IPS-18a (cell line): ENCODE results near the gene NRCAM.
"Not testable (repeated sequence)": the region's sequence is repeated elsewhere in the genome, so short reads cannot be mapped to it uniquely, and the experiment has no call there.

Experiments used
- H3K27ac ChIP-seq: one replicate; pipeline ENCODE4 v1.5.1; 2013; ENCODE audit warnings: low read length
- H3K27me3 ChIP-seq: one replicate; pipeline ENCODE4 v1.6.1; 2013; ENCODE audit warnings: mild to moderate bottlenecking, low read length; ENCODE audit not compliant: control insufficient read depth, insufficient read depth
- H3K36me3 ChIP-seq: one replicate; pipeline ENCODE4 v1.6.1; 2013; ENCODE audit warnings: low read depth, low read length; ENCODE audit not compliant: control insufficient read depth
- H3K4me1 ChIP-seq: one replicate; pipeline ENCODE4 v1.6.1; 2013; ENCODE audit warnings: low read depth, low read length; ENCODE audit not compliant: control insufficient read depth
- H3K4me3 ChIP-seq: one replicate; pipeline ENCODE4 v1.5.1; 2013; ENCODE audit warnings: low read length
- H3K9ac ChIP-seq: one replicate; pipeline ENCODE4 v1.6.1; 2013; ENCODE audit warnings: mild to moderate bottlenecking, low read length, moderate library complexity
- H3K9me3 ChIP-seq: one replicate; pipeline ENCODE4 v1.6.1; 2013; ENCODE audit warnings: low read depth, low read length; ENCODE audit not compliant: control insufficient read depth

The NRCAM gene

DNA sequence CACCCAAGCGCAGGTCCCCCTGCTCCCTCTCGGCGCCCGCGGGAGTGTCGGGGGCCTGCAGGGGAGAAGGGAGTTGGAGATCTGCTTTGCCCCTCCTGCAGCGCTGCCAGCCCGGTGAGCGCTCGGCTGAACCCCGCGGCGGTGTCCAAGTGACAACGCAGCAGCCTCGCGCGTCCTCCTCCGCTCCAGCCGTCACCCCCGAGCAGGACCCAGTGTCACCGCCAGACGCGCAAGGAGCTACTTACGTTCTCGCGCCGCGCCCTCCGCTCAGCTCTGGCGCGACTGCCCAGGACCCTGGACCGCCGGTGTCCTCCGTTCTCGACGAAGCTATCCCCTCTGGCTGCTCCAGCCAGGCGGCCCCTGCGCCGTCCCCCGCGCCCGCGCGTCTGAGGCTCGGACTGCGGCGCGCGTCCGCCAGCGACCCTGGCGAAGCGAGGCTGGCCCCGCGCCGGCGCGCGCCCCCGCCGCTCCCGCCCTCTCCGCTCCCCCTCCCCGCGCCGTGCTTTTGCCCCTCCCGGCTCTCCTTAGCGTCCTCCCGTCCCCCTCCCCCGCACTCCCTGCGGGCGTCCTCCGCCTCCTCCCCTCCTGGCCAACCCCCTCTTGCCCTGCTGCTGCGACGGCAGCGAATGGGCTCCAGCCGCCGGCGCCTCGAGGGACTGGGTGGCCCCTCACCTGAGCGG, at the start of gene NRCAM:
Gene NRCAM (minus strand): TSS at position 439 of the 680 bp plus-strand sequence. CDS start 216,372 bp downstream, outside the sequence.
- Histone ChIP-seq H3K27me3 (peaks cover 54% of the 10 kb centered on the region), H3K4me3 (peak within 1 kb of the TSS; percentile 78), H3K9ac (peak within 1 kb of the TSS; percentile 37), H3K36me3 (no peaks in the 10 kb centered on the region), H3K4me1 (peaks cover 19% of the 10 kb centered on the region), H3K9me3 (no peaks in the 10 kb centered on the region), H3K27ac (no peak within 1 kb of the TSS)

DNA sequence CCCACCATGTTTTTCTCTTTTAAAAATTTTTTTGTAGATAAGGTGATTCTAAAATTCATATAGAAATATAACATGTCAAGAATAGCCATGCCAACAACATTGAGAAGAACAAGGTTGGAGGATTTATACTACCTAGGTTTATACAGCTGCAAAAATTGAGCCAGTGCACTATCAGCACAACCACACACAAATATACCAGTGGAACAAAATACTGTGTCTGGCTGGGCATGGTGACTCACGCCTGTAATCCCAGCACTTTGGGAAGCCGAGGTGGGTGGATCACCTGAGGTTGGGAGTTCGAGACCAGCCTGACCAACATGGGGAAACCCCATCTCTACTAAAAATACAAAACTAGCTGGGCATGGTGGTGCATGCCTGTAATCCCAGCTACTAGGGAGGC, 48.3 kb upstream of the NRCAM start:
- H3K36me3 ChIP-seq, H3K4me1 ChIP-seq, H3K9me3 ChIP-seq, H3K9ac ChIP-seq, H3K27ac ChIP-seq, H3K4me3 ChIP-seq, H3K27me3 ChIP-seq: not testable (repeated sequence)

- H3K9me3 ChIP-seq: no peaks in the 10 kb centered on the region
- H3K4me3 ChIP-seq: no peak overlapping the region
- no peaks in the 10 kb centered on the region for H3K27me3 ChIP-seq
- H3K9ac ChIP-seq: no peak overlapping the region
- no peaks in the 10 kb centered on the region for H3K4me1 ChIP-seq
- H3K27ac ChIP-seq: no peak overlapping the region
- H3K36me3 ChIP-seq: peaks cover 11% of the 10 kb centered on the region
Measured at GRCh38 chr7:108503112-108504026, 47.1 kb upstream of the NRCAM start.

DNA sequence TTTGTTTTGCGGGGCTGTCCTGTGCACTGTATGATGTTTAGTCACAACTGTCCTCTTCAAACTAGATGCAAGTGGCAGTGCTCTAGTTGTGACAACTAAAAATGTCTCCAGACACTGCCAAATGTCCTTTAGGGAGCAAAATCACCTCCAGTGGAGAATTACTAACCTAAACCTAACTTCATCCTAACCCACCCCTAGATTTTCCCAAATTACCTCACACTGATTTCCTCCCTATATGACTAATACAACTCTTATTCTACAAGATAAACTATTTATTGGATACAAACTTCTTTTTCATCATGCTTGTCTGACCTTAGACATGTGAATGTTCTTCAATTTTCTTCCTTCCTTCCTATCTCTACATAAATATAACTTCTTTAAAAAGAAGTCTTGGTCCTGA, 43.3 kb upstream of the NRCAM start:
- peaks cover 8% of the 10 kb centered on the region for H3K36me3 ChIP-seq
- no peak overlapping the region for H3K9ac ChIP-seq
- no peak overlapping the region for H3K27ac ChIP-seq
- H3K4me1 ChIP-seq: no peaks in the 10 kb centered on the region
- H3K9me3 ChIP-seq: no peaks in the 10 kb centered on the region
- no peaks in the 10 kb centered on the region for H3K27me3 ChIP-seq
- H3K4me3 ChIP-seq: no peak overlapping the region

GRCh38 chr7:108498481-108498880, 42.2 kb upstream of the NRCAM start:
- Histone ChIP-seq H3K27me3 (no peaks in the 10 kb centered on the region), H3K4me3 (no peak overlapping the region), H3K36me3 (peaks cover 8% of the 10 kb centered on the region), H3K27ac (no peak overlapping the region), H3K4me1 (no peaks in the 10 kb centered on the region), H3K9ac (no peak overlapping the region), H3K9me3 (no peaks in the 10 kb centered on the region)

DNA sequence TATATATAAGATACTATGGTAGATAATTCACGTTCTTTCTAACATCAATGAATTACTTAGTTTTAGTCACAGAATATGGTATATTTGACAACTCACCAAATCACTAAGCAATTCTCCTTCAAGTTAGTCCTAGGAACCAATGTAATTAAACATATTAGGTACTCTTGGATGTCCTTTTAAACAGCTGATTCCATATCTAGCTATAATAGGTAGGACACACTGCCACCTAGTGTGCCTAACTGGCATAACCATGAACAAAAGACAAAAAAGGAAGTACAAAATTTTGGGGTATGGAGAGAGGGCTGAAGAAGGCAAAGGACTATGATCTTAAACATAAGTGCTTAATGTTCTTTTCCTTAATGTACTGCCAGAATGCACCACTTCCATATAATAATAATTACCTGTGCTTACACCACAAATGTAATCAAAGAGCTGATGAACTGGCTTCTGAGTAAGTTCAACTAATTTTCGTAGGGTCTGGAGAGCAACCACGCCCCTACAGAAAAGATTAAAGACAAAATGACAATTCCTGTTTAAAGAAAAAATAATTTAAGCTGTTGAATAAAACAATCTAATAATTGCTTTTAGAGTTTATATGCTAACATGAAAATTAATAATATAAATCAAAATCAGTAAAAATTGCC, 41.0 kb upstream of the NRCAM start:
- H3K4me1 ChIP-seq: no peaks in the 10 kb centered on the region
- H3K9me3 ChIP-seq: no peaks in the 10 kb centered on the region
- no peaks in the 10 kb centered on the region for H3K27me3 ChIP-seq
- no peak overlapping the region for H3K27ac ChIP-seq
- no peak overlapping the region for H3K4me3 ChIP-seq
- H3K36me3 ChIP-seq: peaks cover 8% of the 10 kb centered on the region
- H3K9ac ChIP-seq: no peak overlapping the region

DNA sequence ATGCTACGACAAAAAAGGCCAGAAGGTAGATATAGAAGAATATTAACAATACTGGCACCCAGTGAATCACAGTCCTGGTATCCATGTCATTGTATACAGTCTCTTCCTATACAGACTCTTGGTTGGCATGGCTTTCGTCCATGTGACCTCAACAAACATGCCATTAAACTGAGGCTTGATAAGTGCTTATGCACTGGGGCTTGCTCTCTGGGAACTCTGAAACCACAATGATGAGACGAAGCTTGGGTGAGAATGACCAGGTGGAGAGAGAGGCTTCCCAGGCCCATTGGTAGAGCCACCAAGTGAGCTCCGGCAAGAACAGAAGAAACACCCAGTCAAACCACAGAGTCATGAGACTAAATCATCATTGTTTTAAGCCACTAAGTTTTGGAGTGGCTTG, 36.5 kb upstream of the NRCAM start:
- no peaks in the 10 kb centered on the region for H3K27me3 ChIP-seq
- H3K9ac ChIP-seq: no peak overlapping the region
- H3K36me3 ChIP-seq: no peaks in the 10 kb centered on the region
- H3K27ac ChIP-seq: no peak overlapping the region
- no peaks in the 10 kb centered on the region for H3K9me3 ChIP-seq
- H3K4me1 ChIP-seq: no peaks in the 10 kb centered on the region
- no peak overlapping the region for H3K4me3 ChIP-seq

DNA sequence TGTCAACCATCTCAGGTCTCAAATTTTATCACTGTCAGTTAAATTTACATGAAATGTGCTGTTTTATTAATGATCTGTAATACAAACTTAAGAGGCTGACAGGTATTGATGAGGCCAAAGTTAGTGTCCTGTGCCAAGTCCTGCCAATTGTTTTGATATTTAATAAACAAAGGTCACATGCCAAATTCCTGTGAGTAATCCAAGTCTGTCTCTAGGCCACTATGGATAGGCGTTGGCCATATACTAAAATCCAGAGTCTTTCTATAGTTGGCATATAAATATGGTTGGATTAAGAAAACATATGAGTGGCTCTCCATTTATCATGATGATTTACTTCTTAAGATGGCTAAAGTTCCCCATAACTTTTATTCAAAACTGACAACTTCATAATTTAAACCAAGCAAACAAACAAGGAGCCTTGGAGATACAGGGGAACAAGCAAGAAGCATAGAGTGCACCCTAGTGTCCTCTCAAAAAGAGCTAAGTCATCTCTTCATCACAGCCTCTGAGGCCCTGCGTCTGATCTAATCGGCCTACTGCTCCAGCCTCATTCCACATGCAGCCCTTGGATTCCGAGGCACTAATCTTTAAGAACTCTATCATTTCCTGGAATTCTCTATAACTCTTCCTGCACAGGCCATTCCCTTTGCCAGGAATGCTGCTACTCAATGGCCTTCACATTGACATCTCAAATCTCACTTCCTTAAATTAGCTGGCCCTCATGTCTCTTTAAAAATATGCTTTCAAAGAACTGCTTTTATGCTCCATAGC, 32.7 kb upstream of the NRCAM start:
- H3K9ac ChIP-seq: no peak overlapping the region
- no peaks in the 10 kb centered on the region for H3K27me3 ChIP-seq
- peak overlapping the region; percentile 20 for H3K27ac ChIP-seq
- no peaks in the 10 kb centered on the region for H3K4me1 ChIP-seq
- H3K9me3 ChIP-seq: no peaks in the 10 kb centered on the region
- no peak overlapping the region for H3K4me3 ChIP-seq
- H3K36me3 ChIP-seq: no peaks in the 10 kb centered on the region

DNA sequence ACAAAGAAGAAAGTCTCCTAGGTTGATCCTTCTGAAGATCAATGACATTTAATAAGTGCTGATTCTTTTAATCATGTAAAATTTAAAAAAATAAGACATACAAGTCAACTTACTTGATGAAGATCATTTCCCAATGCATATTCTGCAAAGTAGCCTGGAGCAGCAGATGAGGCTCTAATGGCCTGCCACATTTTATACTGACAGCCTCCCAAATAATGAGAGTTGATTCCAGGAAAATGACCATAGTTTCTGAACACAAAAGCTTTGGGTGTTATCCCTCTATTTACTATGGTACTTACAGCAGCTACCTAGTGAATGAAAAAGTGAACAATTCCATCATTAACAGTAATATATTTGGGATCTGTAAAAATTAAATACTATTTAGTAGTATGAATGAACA, 31.4 kb upstream of the NRCAM start:
- H3K4me1 ChIP-seq: no peaks in the 10 kb centered on the region
- no peak overlapping the region for H3K9ac ChIP-seq
- H3K27ac ChIP-seq: no peak overlapping the region
- no peaks in the 10 kb centered on the region for H3K9me3 ChIP-seq
- no peaks in the 10 kb centered on the region for H3K36me3 ChIP-seq
- no peak overlapping the region for H3K4me3 ChIP-seq
- H3K27me3 ChIP-seq: no peaks in the 10 kb centered on the region

DNA sequence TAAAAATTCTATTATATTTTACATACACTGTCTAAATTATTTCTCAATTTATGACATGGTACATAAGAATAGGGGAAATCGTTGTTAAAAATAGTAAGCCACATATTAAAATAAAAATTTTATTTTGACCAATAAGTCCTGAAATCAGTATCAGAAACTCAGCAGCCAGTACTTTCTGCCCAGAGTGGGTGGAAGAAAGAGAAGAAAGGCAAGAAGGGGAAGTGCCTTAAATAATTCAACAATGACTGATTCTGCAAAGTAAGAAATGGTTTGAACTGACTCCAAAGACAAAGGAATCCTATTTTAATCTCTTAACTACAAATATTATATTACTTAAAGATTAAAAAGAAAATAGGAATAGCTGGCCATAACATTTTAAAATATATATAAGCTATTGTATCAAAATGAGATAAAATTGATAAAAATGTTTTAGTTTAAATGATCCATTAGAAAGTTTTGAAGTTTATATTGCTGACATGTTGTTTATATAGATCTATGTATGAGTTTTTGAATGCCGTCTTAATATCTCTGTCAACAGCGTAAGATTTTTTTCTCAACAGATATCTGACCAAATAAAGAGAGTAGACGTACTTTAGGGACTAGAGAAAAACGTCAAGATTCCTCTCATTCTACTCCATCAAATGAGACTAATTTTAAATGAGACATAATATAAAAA, 30.2 kb upstream of the NRCAM start:
- H3K9ac ChIP-seq: no peak overlapping the region
- no peak overlapping the region for H3K27ac ChIP-seq
- no peaks in the 10 kb centered on the region for H3K9me3 ChIP-seq
- no peaks in the 10 kb centered on the region for H3K4me1 ChIP-seq
- no peaks in the 10 kb centered on the region for H3K27me3 ChIP-seq
- H3K4me3 ChIP-seq: no peak overlapping the region
- no peaks in the 10 kb centered on the region for H3K36me3 ChIP-seq

- Histone ChIP-seq H3K9ac (no peak overlapping the region), H3K36me3 (no peaks in the 10 kb centered on the region), H3K27me3 (no peaks in the 10 kb centered on the region), H3K9me3 (no peaks in the 10 kb centered on the region), H3K4me3 (no peak overlapping the region), H3K27ac (no peak overlapping the region), H3K4me1 (no peaks in the 10 kb centered on the region)
Measured at GRCh38 chr7:108484137-108484536, 27.9 kb upstream of the NRCAM start.
